Neural progenitor cell (in vitro differentiated cells): ENCODE results near the gene CCL20.

Experiments
- CTCF ChIP-seq: fragments of 200-600 bp; sonication (generic); IDR thresholded peaks from 2 replicates; pipeline ENCODE4 v1.5.1; 2017; ENCODE audit warnings: antibody characterized with exemption, mild to moderate bottlenecking
- EZH2phosphoT487 ChIP-seq: fragments of 200-600 bp; sonication (generic); IDR thresholded peaks from 2 replicates; pipeline ENCODE4 v1.6.1; 2017; ENCODE audit warnings: antibody characterized with exemption

GRCh38 chr2:227862741-227863588, 49.3 kb downstream of the CCL20 start:
- TF ChIP-seq CTCF (no peak), EZH2phosphoT487 (no peak)
